PC-9 (cell line): ENCODE measurements around the gene MYCN. TPM values are rescaled to one million over a fixed set of nuclear protein-coding genes. Genes with fewer than 3 reads are reported as not detected.

Source experiments
- BruUV-seq: library from RNA; stranded (reverse); fragments of 400-500 nt; replicated peaks from 2 replicates; lab custom pipeline; 2021; lab: Mats Ljungman, UMichigan
- CTCF ChIA-PET: fragments of 300-600 bp; sonication (Branson Sonifier 250); formaldehyde crosslinking; loops from one replicate; lab custom pipeline; 2022; ENCODE audit warnings: antibody characterized with exemption; lab: Charles Lee
- POLR2A ChIA-PET: fragments of 300-600 bp; sonication (Branson Sonifier 250); formaldehyde crosslinking; loops from one replicate; lab custom pipeline; 2022; ENCODE audit warnings: antibody characterized with exemption; ENCODE audit not compliant: unreplicated experiment; lab: Charles Lee
- DNase-seq, 2 experiments: peaks; one replicate each; pipeline versions ENCODE4 v3.0.0 to v3.0.0-alpha.2; 2015 to 2022; ENCODE audit warnings: mixed read lengths in 1 of 2
- H2AFZ ChIP-seq: fragments of 200-600 bp; sonication (generic); 2 replicates; pipeline ENCODE4 v1.8.1; 2017; ENCODE audit warnings: antibody characterized with exemption
- H3F3A ChIP-seq: fragments of 200-600 bp; sonication (generic); 2 replicates; pipeline ENCODE4 v1.8.1; 2017; ENCODE audit warnings: antibody characterized with exemption, mild to moderate bottlenecking, low read depth; ENCODE audit not compliant: insufficient read depth
- H3K27ac ChIP-seq: fragments of 200-600 bp; sonication (generic); 2 replicates; pipeline ENCODE4 v1.6.1; 2016; ENCODE audit warnings: mixed run types
- H3K27me3 ChIP-seq: fragments of 200-600 bp; sonication (generic); 2 replicates; pipeline ENCODE4 v1.6.1; 2016; ENCODE audit warnings: low read depth, mixed run types; ENCODE audit not compliant: insufficient read depth
- H3K36me3 ChIP-seq: fragments of 200-600 bp; sonication (generic); 2 replicates; pipeline ENCODE4 v1.6.1; 2016; ENCODE audit warnings: low read depth, mixed run types
- H3K4me1 ChIP-seq: fragments of 200-600 bp; sonication (generic); replicated peaks from 2 replicates; pipeline ENCODE4 v1.6.1; 2016; ENCODE audit warnings: mixed run types; ENCODE audit not compliant: insufficient read depth
- H3K4me2 ChIP-seq: fragments of 200-600 bp; sonication (generic); 2 replicates; pipeline ENCODE4 v1.6.1; 2017; ENCODE audit warnings: mixed run types
- H3K4me3 ChIP-seq: fragments of 200-600 bp; sonication (generic); 2 replicates; pipeline ENCODE4 v1.6.1; 2016; ENCODE audit warnings: mixed run types
- H3K79me2 ChIP-seq: fragments of 200-600 bp; sonication (generic); 2 replicates; pipeline ENCODE4 v1.6.1; 2017; ENCODE audit warnings: low read depth, mixed run types
- H3K9me2 ChIP-seq: fragments of 200-600 bp; sonication (generic); 2 replicates; pipeline ENCODE4 v1.8.1; 2017; ENCODE audit warnings: mild to moderate bottlenecking; ENCODE audit not compliant: insufficient read depth
- H3K9me3 ChIP-seq: fragments of 200-600 bp; sonication (generic); 2 replicates; pipeline ENCODE4 v1.8.1; 2016; ENCODE audit warnings: low read depth; ENCODE audit not compliant: insufficient read depth
- H4K20me1 ChIP-seq: fragments of 200-600 bp; sonication (generic); 2 replicates; pipeline ENCODE4 v1.8.1; 2017; ENCODE audit not compliant: insufficient read depth
- CTCF ChIP-seq: fragments of 200-600 bp; sonication (generic); conservative IDR thresholded peaks from 2 replicates; pipeline ENCODE4 v1.6.1; 2017; ENCODE audit warnings: mixed run types, antibody characterized with exemption, mild to moderate bottlenecking, moderate library complexity
- EZH2 ChIP-seq: fragments of 200-600 bp; sonication (generic); IDR thresholded peaks from 2 replicates; pipeline ENCODE4 v1.8.0; 2017; ENCODE audit warnings: antibody characterized with exemption, low read depth
- intact Hi-C: fragments of 100-400 bp; cut with micrococcal nuclease; formaldehyde crosslinking; loops from one replicate; pipeline ENCODE4 v1.10.0; 2022; ENCODE audit not compliant: unreplicated experiment
- total RNA-seq: library from RNA; stranded (reverse); gene quantifications from 2 replicates; pipeline ENCODE4 v1.2.3, GENCODE V29; 2021

MYCN gene
- total RNA-seq, 1 experiment from 2014 or later: not detected

- no TSS peak for BruUV-seq
- DNase-seq: no peak
- H3K4me3 ChIP-seq: no peak overlapping the region
- intact Hi-C loops: no loop called here
- H3K4me2 ChIP-seq: no peak overlapping the region
- POLR2A ChIA-PET: interaction anchor here (0.6 kb wide), 1 partner anchor 277 kb away, joined by 4 read pairs; no protein-coding TSS in a partner anchor
- no peaks in the 10 kb centered on the region for H4K20me1 ChIP-seq
- H3K27ac ChIP-seq: no peak overlapping the region
- H3K9me3 ChIP-seq: no peaks in the 10 kb centered on the region
- no peaks in the 10 kb centered on the region for H3F3A ChIP-seq
- no peaks in the 10 kb centered on the region for H3K4me1 ChIP-seq
- H3K27me3 ChIP-seq: peaks cover 68% of the 10 kb centered on the region
- H3K79me2 ChIP-seq: no peaks in the 10 kb centered on the region
- CTCF ChIA-PET: no interaction called here
- H3K9me2 ChIP-seq: no peaks in the 10 kb centered on the region
- no peak overlapping the region for H2AFZ ChIP-seq
- no peak for TF ChIP-seq CTCF
- TF ChIP-seq EZH2: no peak
- no peaks in the 10 kb centered on the region for H3K36me3 ChIP-seq
Observed at GRCh38 chr2:15941871-15942710, 1.7 kb downstream of the MYCN start.

DNA sequence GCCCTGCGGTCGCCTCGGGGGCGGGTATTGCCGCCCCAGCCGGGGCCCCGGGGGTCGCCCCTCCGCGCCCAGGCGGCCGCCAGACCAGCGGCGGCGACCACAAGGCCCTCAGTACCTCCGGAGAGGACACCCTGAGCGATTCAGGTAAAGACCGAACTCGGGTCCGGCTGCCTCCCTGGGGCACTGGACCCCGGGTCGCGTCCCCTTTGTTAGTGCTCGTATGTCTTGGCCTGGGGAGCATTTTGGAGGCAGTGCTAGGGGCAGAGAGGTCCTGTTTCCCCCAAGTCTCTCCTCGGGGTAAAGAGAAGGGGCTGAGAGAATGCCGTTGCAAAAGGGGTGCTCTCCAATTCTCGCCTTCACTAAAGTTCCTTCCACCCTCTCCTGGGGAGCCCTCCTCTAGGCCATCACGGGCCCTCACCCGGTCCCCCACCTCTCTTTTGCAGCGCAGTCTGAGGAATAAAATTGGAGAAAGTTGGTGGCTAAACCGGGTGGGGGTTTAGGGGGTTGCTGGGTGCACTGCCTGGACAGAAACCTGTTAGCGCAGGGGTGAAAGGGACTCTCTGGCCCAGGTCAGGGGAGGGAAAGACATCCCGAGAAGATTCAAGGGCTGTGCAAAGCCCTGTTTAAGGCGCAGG is 2.5 kb downstream of the MYCN start:
- CTCF ChIA-PET: no interaction called here
- no peak for DNase-seq
- H3K27ac ChIP-seq: no peak overlapping the region
- H3K27me3 ChIP-seq: peaks cover 68% of the 10 kb centered on the region
- POLR2A ChIA-PET: no interaction called here
- TF ChIP-seq EZH2: no peak
- TF ChIP-seq CTCF: no peak
- H3K79me2 ChIP-seq: no peaks in the 10 kb centered on the region
- H3K36me3 ChIP-seq: no peaks in the 10 kb centered on the region
- intact Hi-C loops: no loop called here
- H3F3A ChIP-seq: no peaks in the 10 kb centered on the region
- H3K9me2 ChIP-seq: no peaks in the 10 kb centered on the region
- H3K4me1 ChIP-seq: no peaks in the 10 kb centered on the region
- no peaks in the 10 kb centered on the region for H4K20me1 ChIP-seq
- no peak overlapping the region for H3K4me3 ChIP-seq
- H3K9me3 ChIP-seq: no peaks in the 10 kb centered on the region
- H2AFZ ChIP-seq: no peak overlapping the region
- H3K4me2 ChIP-seq: no peak overlapping the region
- no TSS peak for BruUV-seq

DNA sequence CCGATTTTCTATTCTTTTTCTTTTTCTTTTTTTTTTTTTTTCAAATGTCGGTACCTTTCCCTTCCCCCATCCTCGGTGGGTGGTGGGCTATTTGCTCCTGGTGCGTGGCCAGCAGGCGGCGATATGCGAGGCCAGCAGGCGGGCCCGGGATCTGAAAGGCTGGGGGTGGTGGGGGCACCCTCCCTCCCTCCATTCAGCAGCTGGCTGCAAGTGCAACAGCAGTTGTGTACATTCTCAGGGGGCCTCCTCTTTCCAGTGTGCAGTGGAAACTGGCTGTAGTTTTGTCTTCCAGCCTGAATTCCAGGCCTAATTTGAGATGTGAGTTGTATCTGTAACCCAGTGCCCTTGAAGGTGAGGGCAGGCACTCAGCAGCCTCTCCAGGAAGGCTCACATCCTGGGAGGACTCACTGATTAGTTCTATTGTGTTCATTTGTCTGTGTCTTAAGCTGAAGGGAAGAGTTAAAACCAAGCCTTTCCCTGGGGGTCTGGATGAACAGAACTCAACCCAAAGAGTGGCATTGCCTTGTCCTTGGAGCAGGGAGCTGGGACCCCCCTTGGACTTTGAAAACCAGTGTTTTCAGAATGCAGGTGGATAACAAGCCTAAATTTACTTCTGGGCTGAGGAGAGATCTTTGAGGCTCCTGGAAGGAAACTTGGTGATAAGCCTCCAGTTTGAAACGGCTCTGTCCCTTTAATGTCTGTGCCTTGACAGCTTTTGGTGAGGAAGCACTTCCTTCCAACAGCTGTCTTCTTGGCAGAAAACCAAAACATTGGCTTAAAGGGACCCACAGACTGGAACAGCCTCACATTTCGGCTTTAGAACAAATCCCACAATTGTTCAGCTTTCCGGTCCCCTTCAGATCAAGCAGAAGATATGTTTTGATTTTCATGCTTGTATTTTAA is 3.3 kb downstream of the MYCN start:
- Histone ChIP-seq H2AFZ (no peak overlapping the region), H3K4me3 (no peak overlapping the region), H3K27ac (no peak overlapping the region), H3K9me3 (no peaks in the 10 kb centered on the region), H3K27me3 (peaks cover 70% of the 10 kb centered on the region), H3K4me1 (no peaks in the 10 kb centered on the region), H4K20me1 (no peaks in the 10 kb centered on the region), H3F3A (no peaks in the 10 kb centered on the region), H3K79me2 (no peaks in the 10 kb centered on the region), H3K36me3 (no peaks in the 10 kb centered on the region), H3K4me2 (no peak overlapping the region), H3K9me2 (no peaks in the 10 kb centered on the region)
- ChIA-PET CTCF (no interaction called here), POLR2A (no interaction called here)
- intact Hi-C loops: no loop called here
- TF ChIP-seq CTCF: no peak; the same call in 1 of the 2 replicates
- TF ChIP-seq EZH2: no peak
- no TSS peak for BruUV-seq
- no peak for DNase-seq
